AG04450 (cell line): ENCODE measurements around the gene TSPOAP1. TPM values are rescaled to one million over a fixed set of nuclear protein-coding genes. Genes with fewer than 3 reads are reported as not detected.

Experiments
- CTCF ChIA-PET: fragments of 300-600, 350-600 bp; formaldehyde crosslinking; extraction: SDS; loops from one replicate; lab custom pipeline; 2022; ENCODE audit warnings: antibody characterized with exemption, inconsistent platforms; lab: Charles Lee
- POLR2A ChIA-PET: fragments of 350-600 bp; formaldehyde crosslinking; extraction: SDS; loops from one replicate; lab custom pipeline; 2021; ENCODE audit warnings: antibody characterized with exemption, inconsistent platforms; lab: Yijun Ruan, JAX
- DNase-seq: peaks from one replicate; pipeline ENCODE4 v3.0.0-alpha.2; 2011; ENCODE audit warnings: low read depth, low spot score
- H3K27ac ChIP-seq: one replicate; pipeline ENCODE4 v1.5.1; 2012; ENCODE audit warnings: low read depth, low read length, control low read depth
- H3K27me3 ChIP-seq: one replicate; pipeline ENCODE4 v1.6.0; 2012; ENCODE audit warnings: low read length; ENCODE audit not compliant: control insufficient read depth, insufficient read depth
- H3K4me3 ChIP-seq: 2 replicates; pipeline ENCODE4 v1.5.1; 2011; ENCODE audit warnings: mild to moderate bottlenecking, low read depth, low read length, control low read depth
- H3K9me3 ChIP-seq: 2 replicates; pipeline ENCODE4 v1.5.1; 2012; ENCODE audit warnings: low read length; ENCODE audit not compliant: control insufficient read depth, insufficient read depth
- CTCF ChIP-seq: IDR thresholded peaks from 2 replicates; pipeline ENCODE4 v1.5.1; 2011; ENCODE audit warnings: low read depth, low read length, control low read depth, inconsistent platforms
- polyA plus RNA-seq: library from polyadenylated mRNA; depleted of rRNA; stranded (reverse); fragments of >200 nt; gene quantifications from 2 replicates; pipeline ENCODE4 v1.2.3, GENCODE V29; 2011

Gene TSPOAP1
- polyA plus RNA-seq, 1 experiment = 1.7 TPM

GRCh38 chr17:58312829-58313228 lies 15.8 kb downstream of the TSPOAP1 start:
- ChIA-PET CTCF (interaction anchor here (0.7 to 1.2 kb wide), 2 partner anchors 13 to 193 kb away, joined by 3 read pairs; no protein-coding TSS in a partner anchor), POLR2A (no interaction called here)
- H3K9me3 ChIP-seq = no peaks in the 10 kb centered on the region; the same call in 1 of the 2 replicates
- H3K27me3 ChIP-seq = no peaks in the 10 kb centered on the region
- no peak overlapping the region for H3K4me3 ChIP-seq
- DNase-seq = no peak
- no peak for TF ChIP-seq CTCF
- H3K27ac ChIP-seq = no peak overlapping the region

- Histone ChIP-seq H3K27ac (no peak overlapping the region), H3K4me3 (no peak overlapping the region), H3K9me3 (no peaks in the 10 kb centered on the region; the same call in 1 of the 2 replicates), H3K27me3 (no peaks in the 10 kb centered on the region)
- ChIA-PET CTCF (interaction anchor here (0.7 to 1.2 kb wide), 2 partner anchors 13 to 193 kb away, joined by 3 read pairs; no protein-coding TSS in a partner anchor), POLR2A (no interaction called here)
- DNase-seq = no peak
- no peak for TF ChIP-seq CTCF
Observed at GRCh38 chr17:58312021-58312630, 16.5 kb downstream of the TSPOAP1 start.

GRCh38 chr17:58311429-58311894 lies 17.1 kb downstream of the TSPOAP1 start:
- Histone ChIP-seq H3K27me3 (no peaks in the 10 kb centered on the region), H3K27ac (no peak overlapping the region), H3K9me3 (no peaks in the 10 kb centered on the region; the same call in 1 of the 2 replicates), H3K4me3 (no peak overlapping the region)
- POLR2A ChIA-PET = no interaction called here
- no peak for TF ChIP-seq CTCF
- DNase-seq = no peak
- CTCF ChIA-PET = no interaction called here

GRCh38 chr17:58310511-58311428 lies 17.8 kb downstream of the TSPOAP1 start:
- Histone ChIP-seq H3K4me3 (no peak overlapping the region), H3K9me3 (no peaks in the 10 kb centered on the region; the same call in 1 of the 2 replicates), H3K27ac (no peak overlapping the region), H3K27me3 (no peaks in the 10 kb centered on the region)
- POLR2A ChIA-PET = no interaction called here
- no peak for DNase-seq
- TF ChIP-seq CTCF = no peak
- CTCF ChIA-PET = interaction anchor here (0.6 kb wide), 2 partner anchors 59 to 61 kb away, joined by 3 to 6 read pairs; no protein-coding TSS in a partner anchor
